Fibroblast of pulmonary artery (primary cell): ENCODE measurements around the gene ARMC12.

Experiments used
- DNase-seq: peaks from one replicate; pipeline ENCODE4 v3.0.0-alpha.2; 2010; ENCODE audit warnings: low read depth
- H3K4me3 ChIP-seq: replicated peaks from 2 replicates; pipeline ENCODE4 v1.5.1; 2011; ENCODE audit warnings: low read depth, mild to moderate bottlenecking, control low read depth, low read length, moderate library complexity
- TF ChIP-seq, protein P1 (sequence below): IDR thresholded peaks from 2 replicates; pipeline ENCODE4 v1.5.1; 2011; ENCODE audit warnings: mild to moderate bottlenecking, control low read depth, low read length, inconsistent platforms; ENCODE audit errors: missing control alignments

The ARMC12 gene

DNA sequence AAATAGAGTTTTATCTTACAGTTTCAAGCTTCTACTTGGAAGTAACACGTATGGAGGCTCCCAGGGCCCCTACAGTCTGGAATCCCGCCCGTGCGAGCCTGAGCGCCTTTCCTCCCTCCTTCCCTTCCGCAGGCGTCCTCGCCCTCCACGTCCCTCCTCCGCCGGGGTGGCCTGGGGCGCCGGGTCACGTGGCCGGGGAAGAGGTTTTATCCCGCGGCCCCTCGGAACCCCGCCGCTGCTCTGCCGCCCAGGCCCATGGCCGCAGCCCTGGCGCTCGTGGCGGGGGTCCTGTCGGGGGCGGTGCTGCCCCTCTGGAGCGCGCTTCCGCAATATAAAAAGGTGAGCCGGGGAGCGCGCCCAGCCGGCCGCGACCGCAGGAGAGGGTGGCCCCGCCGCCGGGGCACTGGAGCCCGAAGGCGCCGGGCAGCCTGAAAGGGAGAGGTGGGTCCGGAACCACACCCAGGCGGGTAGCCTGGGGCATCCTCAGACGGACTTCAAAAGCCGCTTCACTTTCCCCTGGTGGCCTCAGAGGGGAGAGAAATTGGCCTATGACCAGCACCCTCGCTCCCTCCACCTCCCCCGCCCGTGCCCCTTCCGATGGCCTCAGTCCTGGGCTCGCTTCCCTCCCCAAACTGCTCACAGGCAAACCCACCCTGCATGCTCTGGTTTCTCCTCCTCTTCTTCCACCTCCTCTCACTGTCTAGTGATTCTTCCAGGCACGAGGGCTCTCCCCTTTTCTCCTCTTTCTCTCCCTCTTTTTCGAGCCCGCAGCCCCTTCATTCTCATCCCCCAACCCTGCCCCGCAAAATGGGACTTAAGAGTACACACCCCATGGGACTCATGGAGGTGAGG, 39.8 kb downstream of the ARMC12 start, which contains the start of gene CLPSL2:
Gene CLPSL2, plus strand, starts transcription at position 235 of the 852 bp plus-strand sequence. Its CDS starts 21 bp downstream, at position 256.
- TF ChIP-seq, protein P1, sequence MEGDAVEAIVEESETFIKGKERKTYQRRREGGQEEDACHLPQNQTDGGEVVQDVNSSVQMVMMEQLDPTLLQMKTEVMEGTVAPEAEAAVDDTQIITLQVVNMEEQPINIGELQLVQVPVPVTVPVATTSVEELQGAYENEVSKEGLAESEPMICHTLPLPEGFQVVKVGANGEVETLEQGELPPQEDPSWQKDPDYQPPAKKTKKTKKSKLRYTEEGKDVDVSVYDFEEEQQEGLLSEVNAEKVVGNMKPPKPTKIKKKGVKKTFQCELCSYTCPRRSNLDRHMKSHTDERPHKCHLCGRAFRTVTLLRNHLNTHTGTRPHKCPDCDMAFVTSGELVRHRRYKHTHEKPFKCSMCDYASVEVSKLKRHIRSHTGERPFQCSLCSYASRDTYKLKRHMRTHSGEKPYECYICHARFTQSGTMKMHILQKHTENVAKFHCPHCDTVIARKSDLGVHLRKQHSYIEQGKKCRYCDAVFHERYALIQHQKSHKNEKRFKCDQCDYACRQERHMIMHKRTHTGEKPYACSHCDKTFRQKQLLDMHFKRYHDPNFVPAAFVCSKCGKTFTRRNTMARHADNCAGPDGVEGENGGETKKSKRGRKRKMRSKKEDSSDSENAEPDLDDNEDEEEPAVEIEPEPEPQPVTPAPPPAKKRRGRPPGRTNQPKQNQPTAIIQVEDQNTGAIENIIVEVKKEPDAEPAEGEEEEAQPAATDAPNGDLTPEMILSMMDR, result no peak
- peak; percentile 15 for DNase-seq
- H3K4me3 ChIP-seq, result peak within 1 kb of the TSS; percentile 46

DNA sequence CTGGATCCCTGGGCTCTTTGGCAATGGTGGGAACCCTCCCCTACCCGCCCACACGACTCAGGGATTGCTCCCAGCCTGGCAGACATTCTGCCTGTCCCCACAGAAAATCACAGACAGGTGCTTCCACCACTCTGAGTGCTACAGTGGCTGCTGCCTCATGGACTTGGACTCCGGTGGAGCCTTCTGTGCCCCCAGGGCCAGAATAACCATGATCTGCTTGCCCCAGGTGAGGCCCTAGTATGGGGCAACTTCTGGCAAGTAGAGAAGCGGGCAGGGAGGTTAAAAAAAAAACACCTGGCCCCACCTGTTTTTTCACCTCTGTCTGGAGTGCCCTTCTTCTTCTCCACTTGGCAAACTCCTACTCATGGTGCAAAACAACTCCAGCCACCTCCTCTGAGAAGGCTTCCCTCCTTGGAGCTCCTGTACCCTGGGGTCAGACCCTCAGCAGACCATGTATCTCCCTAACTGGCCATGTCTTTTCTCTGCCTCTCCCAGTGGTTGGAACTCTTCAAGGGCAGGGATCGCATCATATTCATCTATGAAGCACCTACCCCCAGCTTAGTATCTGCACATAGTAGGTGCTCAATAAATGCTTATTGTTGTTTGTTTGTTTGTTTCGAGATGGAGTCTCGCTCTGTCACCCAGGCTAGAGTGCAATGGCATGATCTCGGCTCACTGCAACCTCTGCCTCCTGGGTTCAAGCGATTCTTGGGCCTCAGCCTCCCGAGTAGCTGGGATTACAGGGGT, 40.7 kb downstream of the ARMC12 start:
- TF ChIP-seq, protein P1, result no peak
- no peak overlapping the region for H3K4me3 ChIP-seq
- DNase-seq, result no peak

DNA sequence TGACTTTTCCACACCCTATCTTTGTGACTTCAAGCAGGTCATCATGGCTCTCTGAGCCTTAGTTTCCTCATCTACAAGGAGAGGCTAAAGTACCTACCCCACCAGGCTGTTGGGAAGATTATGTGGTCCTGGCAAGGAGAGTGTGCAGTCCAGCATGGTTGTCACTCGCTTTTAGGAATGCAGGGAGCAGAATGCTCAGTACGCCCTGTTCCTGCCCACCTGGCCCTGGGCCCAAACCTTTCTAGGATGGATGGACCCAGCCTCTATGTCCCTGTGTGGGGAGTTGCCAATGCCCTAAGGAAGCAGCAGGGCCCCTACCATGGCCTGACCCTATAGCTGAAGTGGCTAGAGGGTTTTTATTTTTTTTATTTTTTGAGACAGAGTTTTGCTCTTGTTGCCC, 41.6 kb downstream of the ARMC12 start:
- H3K4me3 ChIP-seq, result no peak overlapping the region
- TF ChIP-seq, protein P1, result no peak
- DNase-seq, result no peak

DNA sequence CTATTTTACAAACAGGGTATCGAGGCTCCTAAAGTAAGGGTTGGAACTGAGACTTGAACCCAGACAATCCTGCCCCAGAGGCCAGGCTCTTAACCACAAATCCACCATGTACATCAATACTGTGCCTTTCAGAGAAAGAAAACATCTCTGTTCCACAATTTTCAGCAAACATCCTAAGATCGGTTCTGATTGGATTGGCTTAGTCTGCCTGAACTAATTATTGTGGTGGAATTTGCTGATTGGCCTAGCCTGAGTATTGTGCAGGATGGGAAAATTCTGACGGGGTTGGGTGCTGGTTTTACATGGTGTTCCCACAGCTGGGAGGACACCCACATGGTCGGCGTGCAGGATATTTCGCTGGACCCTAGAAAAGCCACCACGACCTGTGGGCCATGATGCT, 43.9 kb downstream of the ARMC12 start, which contains the start of gene CLPSL1:
Gene CLPSL1, plus strand, starts transcription at position 301 of the 400 bp plus-strand sequence. Its CDS starts 92 bp downstream, at position 393.
- TF ChIP-seq, protein P1, result no peak

DNA sequence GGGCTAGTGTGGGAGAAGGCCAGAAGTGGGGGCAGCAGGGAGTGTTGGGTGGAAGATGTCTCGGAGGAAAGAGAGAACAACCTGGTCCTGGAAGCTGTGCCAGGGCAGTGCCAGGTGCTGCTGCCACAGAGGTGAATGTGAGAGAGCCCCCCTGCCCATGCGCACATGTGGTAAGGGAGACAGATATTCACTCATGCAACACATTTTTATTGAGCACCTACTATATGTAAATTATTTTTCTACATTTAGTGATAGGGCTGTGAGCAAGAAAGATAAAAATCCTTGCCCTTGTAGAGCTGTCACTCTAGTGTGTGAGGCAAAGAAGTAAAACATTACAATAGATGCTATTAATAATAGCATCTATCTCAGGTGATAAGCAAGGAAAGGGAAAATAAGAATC, 44.5 kb downstream of the ARMC12 start:
- TF ChIP-seq, protein P1, result no peak
- H3K4me3 ChIP-seq, result no peak overlapping the region
- DNase-seq, result no peak

More for the DNA sequence above, 43.9 kb downstream of the ARMC12 start, which contains the start of gene CLPSL1:
- no peak within 1 kb of the TSS for H3K4me3 ChIP-seq
- no peak for DNase-seq

DNA sequence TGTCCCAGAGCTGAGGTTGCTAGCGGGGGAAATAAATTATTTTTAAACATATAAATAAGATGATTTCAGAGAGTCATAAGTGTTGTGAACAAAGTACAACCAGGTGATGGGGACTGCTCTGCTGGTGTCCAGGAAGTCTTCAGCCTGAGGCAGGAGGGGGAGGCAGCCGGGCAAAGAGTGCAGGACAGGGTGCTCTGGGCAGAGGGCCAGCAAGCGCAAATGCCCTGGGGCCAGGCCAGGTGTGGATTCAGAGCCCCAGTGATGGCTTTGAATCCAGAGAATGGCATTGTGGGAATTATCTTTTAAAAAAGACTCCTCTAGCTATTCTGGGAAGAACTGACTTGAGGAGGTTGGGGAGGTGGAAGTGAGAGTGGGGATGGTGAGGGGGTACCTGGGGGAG, 45.6 kb downstream of the ARMC12 start:
- DNase-seq, result no peak
- H3K4me3 ChIP-seq, result no peak overlapping the region
- TF ChIP-seq, protein P1, result no peak
